ENCODE data around the gene CTXND2. TPM values are rescaled to one million over a fixed set of nuclear protein-coding genes. Genes with fewer than 3 reads are reported as not detected.
"Not testable (repeated sequence)": the region's sequence is repeated elsewhere in the genome, so short reads cannot be mapped to it uniquely, and the experiment has no call there.

Gene CTXND2
- total RNA-seq = not detected in 2 replicates

DNA sequence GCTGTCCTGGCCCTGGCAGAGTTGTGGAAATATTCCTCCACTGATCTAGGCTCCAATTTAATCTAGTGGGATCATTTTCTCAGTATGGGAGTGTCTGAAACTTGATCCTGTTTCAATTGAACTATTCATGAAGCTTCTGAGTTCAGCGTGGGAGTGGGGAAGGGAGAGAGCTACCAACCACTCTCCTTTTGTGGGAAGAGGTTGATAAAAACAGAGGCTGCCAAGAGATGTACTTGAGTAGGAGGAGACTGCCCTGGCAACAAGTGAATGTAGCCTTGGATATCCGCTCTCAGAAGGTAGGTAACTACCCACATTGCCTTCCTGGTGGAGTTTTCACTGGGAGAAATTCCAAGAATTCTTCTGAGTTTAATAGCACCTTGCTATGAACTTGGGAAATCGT, at the start of gene CTXND2:
TSS of gene CTXND2 (plus strand) at position 119 of the 400 bp plus-strand sequence. CDS start 25,179 bp downstream, outside the sequence.
- DNase-seq (ENCODE audit: low read depth) = peak; percentile 73

- DNase-seq (ENCODE audit: low read depth) = not testable (repeated sequence)
Observed at GRCh38 chr1:150840850-150841249, 46.1 kb upstream of the CTXND2 start.

GRCh38 chr1:150841626-150842025, 45.3 kb upstream of the CTXND2 start:
- no peak for DNase-seq (ENCODE audit: low read depth)

DNA sequence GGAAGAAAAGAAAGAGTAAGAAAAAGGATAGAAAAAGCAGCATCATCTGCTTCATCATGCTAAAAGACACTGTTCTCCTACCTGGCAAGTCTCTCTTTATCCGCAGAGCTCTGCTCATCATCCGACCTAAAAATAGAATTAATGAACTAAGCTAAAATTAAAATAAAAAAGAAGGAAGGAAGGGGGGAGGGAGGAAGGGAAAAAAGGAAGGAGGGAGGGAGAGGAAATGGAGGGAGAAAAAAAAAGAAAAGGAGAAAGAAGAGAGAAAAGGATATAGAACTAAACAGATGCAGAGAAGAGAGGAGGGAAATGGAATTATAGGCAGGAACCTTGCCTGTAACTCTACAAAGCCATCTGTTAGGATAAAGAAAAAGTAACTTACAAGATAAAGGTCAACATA, 44.6 kb upstream of the CTXND2 start:
- DNase-seq (ENCODE audit: low read depth) = no peak

- no peak for DNase-seq (ENCODE audit: low read depth)
Observed at GRCh38 chr1:150842964-150843363, 44.0 kb upstream of the CTXND2 start.

- DNase-seq (ENCODE audit: low read depth) = no peak
Observed at GRCh38 chr1:150843474-150843873, 43.5 kb upstream of the CTXND2 start.

- DNase-seq (ENCODE audit: low read depth) = no peak
Observed at GRCh38 chr1:150846473-150847146, 40.3 kb upstream of the CTXND2 start.

GRCh38 chr1:150850801-150851362, 36.1 kb upstream of the CTXND2 start:
- DNase-seq (ENCODE audit: low read depth) = not testable (repeated sequence)

DNA sequence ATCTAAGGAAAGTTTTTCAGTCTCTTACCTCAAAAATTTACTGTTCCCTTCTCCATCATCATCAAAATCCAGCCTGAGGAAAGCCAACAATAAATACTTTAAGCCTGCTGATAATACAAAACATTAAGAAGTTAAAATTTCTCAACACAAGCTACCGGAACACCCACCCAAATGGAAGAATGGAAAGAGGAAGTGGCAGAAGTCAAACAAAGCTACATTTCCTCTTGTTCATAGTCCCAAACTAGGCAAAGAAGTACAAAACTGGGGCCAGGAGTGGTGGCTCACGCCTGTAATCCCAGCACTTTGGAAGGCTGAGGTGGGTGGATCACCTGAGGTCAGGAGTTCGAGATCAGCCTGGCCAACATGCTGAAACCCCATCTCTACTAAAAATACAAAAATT, 34.2 kb upstream of the CTXND2 start:
- DNase-seq (ENCODE audit: low read depth) = not testable (repeated sequence)

GRCh38 chr1:150863724-150864123, 23.2 kb upstream of the CTXND2 start:
- DNase-seq (ENCODE audit: low read depth) = no peak

DNA sequence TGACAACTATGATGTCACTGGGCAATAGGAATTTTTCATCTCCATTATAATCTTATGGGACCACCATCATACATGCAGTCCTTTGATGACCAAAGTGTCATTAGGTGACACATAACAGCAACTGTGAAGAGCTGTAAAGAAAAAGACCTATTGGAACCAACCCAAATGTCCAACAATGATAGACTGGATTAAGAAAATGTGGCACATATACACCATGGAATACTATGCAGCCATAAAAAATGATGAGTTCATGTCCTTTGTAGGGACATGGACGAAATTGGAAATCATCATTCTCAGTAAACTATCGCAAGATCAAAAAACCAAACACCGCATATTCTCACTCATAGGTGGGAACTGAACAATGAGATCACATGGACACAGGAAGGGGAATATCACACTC, 22.7 kb upstream of the CTXND2 start:
- DNase-seq (ENCODE audit: low read depth) = not testable (repeated sequence)

- no peak for DNase-seq (ENCODE audit: low read depth)
Observed at GRCh38 chr1:150869683-150870082, 17.3 kb upstream of the CTXND2 start.

GRCh38 chr1:150872572-150872971, 14.4 kb upstream of the CTXND2 start:
- no peak for DNase-seq (ENCODE audit: low read depth)

DNA sequence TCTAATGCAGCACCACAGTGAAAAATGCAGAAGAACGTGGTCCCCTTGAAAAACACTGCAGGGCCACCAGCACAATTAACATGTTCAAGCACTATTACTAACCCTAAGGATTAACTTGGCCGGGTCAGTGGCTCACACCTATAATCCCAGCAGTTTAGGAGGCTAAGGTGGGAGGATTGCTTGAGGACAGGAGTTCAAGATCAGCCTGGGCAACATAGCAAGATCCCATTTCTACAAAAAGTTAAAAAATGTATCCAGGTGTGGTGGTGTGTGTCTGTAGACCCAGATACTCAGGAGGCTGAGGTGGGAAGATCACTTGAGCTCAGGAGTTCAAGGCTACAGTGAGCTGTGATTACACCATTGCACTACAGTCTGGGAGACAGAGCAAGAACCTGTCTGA, 13.4 kb upstream of the CTXND2 start:
- no peak for DNase-seq (ENCODE audit: low read depth)

DNA sequence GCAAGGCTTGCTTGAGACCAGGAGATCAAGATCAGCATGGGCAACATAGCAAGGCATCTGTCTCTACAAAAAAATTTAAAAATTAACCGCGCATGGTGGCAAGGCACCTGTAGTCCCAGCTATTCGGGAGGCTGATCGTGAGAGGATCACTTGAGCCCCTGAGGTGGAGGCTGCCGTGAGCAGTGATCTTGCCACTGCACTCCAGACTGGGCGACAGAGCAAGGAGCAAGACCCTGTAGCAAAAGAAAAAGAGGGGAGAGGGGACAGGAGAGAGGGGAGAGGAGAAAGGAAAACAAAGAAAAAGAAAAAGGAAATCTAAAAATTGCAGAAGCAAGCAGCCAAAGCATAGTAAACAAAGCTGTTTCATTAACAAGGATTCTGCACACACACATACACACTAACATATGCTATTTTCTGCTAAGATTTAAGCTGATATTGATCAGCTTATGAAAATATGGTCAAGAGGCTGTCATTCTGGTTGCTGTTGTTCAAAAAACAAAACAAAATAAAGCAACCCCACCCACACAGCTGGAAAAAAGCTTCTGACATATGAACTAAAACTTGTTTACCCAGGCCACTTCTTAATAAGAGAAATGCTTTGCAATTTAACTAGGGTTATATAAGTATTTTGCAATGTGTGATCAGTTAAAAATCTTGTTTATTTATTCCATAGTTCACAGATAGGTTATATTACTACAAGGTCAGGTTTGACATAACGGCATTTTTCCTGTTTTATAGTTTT, 12.3 kb upstream of the CTXND2 start:
- DNase-seq (ENCODE audit: low read depth) = no peak

DNA sequence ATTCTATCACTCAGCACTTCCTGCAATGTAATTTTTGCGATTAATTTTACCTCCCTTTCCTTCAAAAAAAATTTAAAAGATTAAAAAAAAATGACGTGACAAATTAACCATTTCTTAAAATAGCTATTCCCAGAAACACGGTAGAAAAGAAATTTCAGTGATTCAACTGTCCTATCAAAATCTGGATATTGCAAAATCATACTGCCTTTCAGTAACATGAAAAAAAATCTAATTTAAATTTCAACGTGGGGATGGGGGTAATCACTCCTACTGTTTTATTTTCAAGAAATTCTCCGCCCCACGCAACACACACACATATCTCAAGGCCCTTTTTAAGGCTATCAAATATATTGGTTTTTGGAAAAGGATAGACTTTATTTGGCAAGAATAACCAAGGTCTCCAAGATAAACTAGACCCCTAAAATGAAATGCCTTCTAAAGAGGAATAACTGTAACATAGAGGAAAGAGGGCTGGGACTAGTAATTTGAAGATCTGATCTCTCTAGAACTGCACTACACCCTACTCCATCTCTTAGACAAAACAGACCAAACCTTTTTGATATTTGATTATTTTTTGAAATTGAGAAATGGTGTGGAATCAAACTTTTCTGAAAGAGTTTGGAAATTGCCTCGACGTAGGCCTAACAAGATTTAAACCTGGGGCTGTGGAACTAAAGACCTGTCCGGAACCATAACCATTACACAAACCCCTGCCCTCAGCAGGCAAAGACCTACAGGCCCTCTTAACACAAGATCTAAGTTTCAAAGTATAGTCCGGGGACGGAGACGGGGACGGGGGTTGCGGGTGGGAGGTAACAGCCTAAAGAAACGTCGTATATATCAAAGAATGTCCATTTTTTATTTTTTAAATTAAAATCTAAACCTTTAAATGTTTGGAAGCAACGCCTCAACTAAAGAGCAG, 11.5 kb upstream of the CTXND2 start:
- no peak for DNase-seq (ENCODE audit: low read depth)

- DNase-seq (ENCODE audit: low read depth) = peak; percentile 31
Observed at GRCh38 chr1:150876119-150876454, 10.8 kb upstream of the CTXND2 start.

DNA sequence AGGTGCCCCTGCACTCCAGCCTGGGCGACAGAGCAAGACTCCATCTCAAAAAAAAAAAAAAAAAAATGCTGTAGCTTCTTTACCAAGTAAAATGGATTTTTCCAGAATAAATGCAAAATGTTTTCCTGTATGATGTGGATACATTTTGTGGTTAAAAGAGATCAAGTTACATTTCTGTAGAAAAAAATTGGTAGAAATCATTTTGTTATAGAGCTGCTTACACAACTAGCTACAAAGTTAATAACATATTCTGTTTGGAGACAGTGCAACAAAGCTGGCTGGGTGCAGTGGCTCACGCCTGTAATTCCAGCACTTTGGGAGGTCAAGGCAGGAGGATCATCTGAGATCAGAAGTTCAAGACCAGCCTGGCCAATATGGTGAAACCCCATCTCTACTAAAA, 8.0 kb upstream of the CTXND2 start:
- DNase-seq (ENCODE audit: low read depth) = not testable (repeated sequence)

DNA sequence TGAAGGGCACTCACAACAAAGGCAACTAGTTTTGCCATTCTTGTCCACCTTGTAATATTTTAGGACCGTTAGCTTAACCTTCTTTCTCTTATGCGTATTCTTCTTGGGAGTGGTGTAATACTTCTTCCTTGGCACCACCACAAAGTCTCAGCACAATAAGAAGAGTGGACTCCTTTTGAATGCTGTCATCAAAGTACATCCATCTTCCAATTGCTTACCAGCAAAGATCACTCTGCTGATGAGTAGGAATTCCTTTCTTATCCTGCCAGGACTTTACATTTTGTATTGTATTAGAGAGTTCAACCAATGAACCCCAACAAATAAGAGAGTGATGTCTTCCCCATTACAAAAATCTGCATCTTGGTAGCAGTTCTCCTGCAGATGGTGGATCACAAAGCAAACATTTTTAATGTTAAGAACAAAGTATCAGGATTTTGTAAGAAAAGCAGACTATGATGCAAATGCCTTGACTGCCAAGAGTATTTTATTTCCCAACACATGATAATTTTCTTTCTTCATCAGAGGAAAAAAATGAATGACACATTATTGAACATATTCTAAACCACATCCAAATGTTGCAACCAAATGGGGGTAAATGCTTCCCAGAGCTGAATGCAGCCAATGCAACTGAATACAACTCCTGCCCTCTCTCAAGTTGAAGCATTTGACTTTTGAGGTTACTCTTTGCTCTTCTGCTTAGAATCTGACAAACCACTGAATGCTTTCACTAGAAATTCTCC, 5.4 kb upstream of the CTXND2 start:
- DNase-seq (ENCODE audit: low read depth) = peak; percentile 75

DNA sequence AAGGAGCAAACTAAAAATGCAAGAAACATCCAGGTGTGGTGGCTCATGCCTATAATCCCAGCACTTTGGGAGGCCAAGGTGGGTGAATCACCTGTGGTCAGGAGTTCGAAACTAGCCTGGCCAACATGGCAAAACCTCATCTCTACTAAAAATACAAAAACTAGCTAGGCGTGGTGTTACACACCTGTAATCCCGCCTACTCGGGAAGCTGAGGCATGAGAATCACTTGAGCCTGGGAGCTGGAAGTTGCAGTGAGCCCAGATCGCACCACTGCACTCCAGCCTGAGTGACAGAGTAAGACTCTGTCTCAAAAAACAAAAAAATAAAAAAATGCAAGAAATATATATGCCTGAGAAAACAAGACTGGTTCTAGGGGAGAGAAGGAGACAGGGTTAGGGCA, 3.8 kb upstream of the CTXND2 start:
- not testable (repeated sequence) for DNase-seq (ENCODE audit: low read depth)

DNA sequence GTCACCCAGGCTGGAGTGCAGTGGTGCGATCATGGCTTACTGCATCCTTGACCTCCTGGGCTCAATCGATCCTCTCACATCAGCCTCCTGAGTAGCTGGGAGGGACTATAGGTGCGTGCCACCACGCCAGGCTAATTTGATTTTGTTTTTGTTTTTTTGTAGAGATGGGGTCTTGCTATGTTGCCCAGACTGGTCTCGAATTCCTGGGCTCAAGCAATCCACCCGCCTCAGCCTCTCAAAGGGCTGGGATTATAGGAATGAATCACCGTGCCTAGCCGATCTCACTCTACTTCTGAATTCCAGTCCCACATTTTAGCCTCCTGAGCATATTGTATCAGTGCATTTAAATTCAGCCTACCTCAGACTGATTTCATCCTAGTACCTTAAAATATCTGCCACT, 1.8 kb downstream of the CTXND2 start:
- no peak for DNase-seq (ENCODE audit: low read depth)
